Body of pancreas (tissue), 4 donors: ENCODE results near the gene SEC22C. TPM values are rescaled to one million over a fixed set of nuclear protein-coding genes. Genes with fewer than 3 reads are reported as not detected.

Experiments
- ATAC-seq: fragments of 150-250 bp; one replicate; pipeline ENCODE4 v1.9.1; 2016
- DNase-seq, 4 donors: peaks; one replicate each; pipeline ENCODE4 v3.0.0-alpha.2; 2019
- H3K27ac ChIP-seq, 4 donors: fragments of 200-600 bp; sonication (generic); 1 replicate in 3 of 4; 2 replicates in 1 of 4; pipeline versions ENCODE4 v1.5.1 to v1.6.1; 2016 to 2019; ENCODE audit warnings: mild to moderate bottlenecking in 1 of 4, mixed read lengths in 1 of 4, moderate library complexity in 1 of 4
- H3K27me3 ChIP-seq, 2 donors: fragments of 200-600 bp; sonication (generic); one replicate each; pipeline ENCODE4 v1.6.0; 2016; ENCODE audit warnings: mild to moderate bottlenecking in 1 of 2
- H3K36me3 ChIP-seq, 2 donors: fragments of 200-600 bp; sonication (generic); replicated peaks in 1 of 2; 2 replicates each; pipeline ENCODE4 v1.5.1; 2016; ENCODE audit warnings: low read depth in 2 of 2; ENCODE audit not compliant: insufficient read depth in 1 of 2
- H3K4me1 ChIP-seq: fragments of 200-600 bp; sonication (generic); one replicate; pipeline ENCODE4 v1.6.0; 2016
- H3K4me3 ChIP-seq, 2 donors: fragments of 200-600 bp; sonication (generic); 1 replicate in 1 of 2; 2 replicates in 1 of 2; pipeline ENCODE4 v1.5.1; 2016 to 2019
- H3K9me3 ChIP-seq, 3 donors: fragments of 200-600 bp; sonication (generic); 1 replicate in 2 of 3; 2 replicates in 1 of 3; pipeline ENCODE4 v1.5.1; 2016
- CTCF ChIP-seq, 7 experiments: fragments of 450-650 bp in 4 of 7; fragments of 200-600 bp in 3 of 7; sonication (generic) in 3 of 7; IDR thresholded peaks; one replicate each; pipeline ENCODE4 v1.5.1; 2016 to 2019; ENCODE audit warnings: antibody characterized with exemption in 7 of 7
- POLR2A ChIP-seq, 3 donors: fragments of 450-650 bp; IDR thresholded peaks; one replicate each; pipeline ENCODE4 v1.6.1; 2016; ENCODE audit warnings: antibody characterized with exemption in 3 of 3, mild to moderate bottlenecking in 2 of 3
- WGBS, 2 donors: methylation state at CpG; one replicate each; pipeline ENCODE4 v1.1.5; 2017; 5-methylcytosine and 5-hydroxymethylcytosine counted together
- intact Hi-C: fragments of 100-400 bp; cut with DNase I; formaldehyde crosslinking; loops from one replicate; pipeline ENCODE4 v1.15.1; 2023
- total RNA-seq, 2 donors: library from RNA; depleted of rRNA; stranded (reverse); fragments of >200 nt; gene quantifications; one replicate each; pipeline ENCODE4 v1.1.0, GENCODE V29; 2016

Gene SEC22C
- total RNA-seq, 2 donors from 2014 or later, result 23.1 to 30.9 TPM

GRCh38 chr3:42515391-42515916 is 66.3 kb downstream of the SEC22C start:
- WGBS, 2 donors, result 65 to 82% methylated on average over 2 to 12 of the region's 12 CpGs
- no peak overlapping the region for H3K4me3 ChIP-seq
- intact Hi-C loops, result no loop called here
- peak; percentile 13 to 75 (median 44) for DNase-seq
- H3K27ac ChIP-seq, result peak overlapping the region in 1 of 4 donors; percentile 13
- no peak for TF ChIP-seq CTCF (IDR thresholded peaks at IDR 0.05)
- TF ChIP-seq POLR2A (IDR thresholded peaks at IDR 0.05), result no peak
- no peaks in the 10 kb centered on the region for H3K36me3 ChIP-seq
- H3K27me3 ChIP-seq, result no peaks in the 10 kb centered on the region
- no peaks in the 10 kb centered on the region for H3K9me3 ChIP-seq
- no peaks in the 10 kb centered on the region for H3K4me1 ChIP-seq
- ATAC-seq, result peak; percentile 76

GRCh38 chr3:42514876-42515275 is 66.9 kb downstream of the SEC22C start:
- no peaks in the 10 kb centered on the region for H3K36me3 ChIP-seq
- ATAC-seq, result no peak
- no peak for DNase-seq

GRCh38 chr3:42513521-42513920 is 68.2 kb downstream of the SEC22C start:
- H3K27me3 ChIP-seq, result no peaks in the 10 kb centered on the region

More at GRCh38 chr3:42514876-42515275, 66.9 kb downstream of the SEC22C start:
- intact Hi-C loops, result no loop called here
- H3K4me1 ChIP-seq, result no peaks in the 10 kb centered on the region
- H3K27me3 ChIP-seq, result no peaks in the 10 kb centered on the region
- no peak for TF ChIP-seq CTCF (IDR thresholded peaks at IDR 0.05)
- TF ChIP-seq POLR2A (IDR thresholded peaks at IDR 0.05), result no peak
- WGBS, 2 donors, result 89 to 90% methylated on average over 4 of the region's 4 CpGs
- no peak overlapping the region for H3K27ac ChIP-seq
- no peaks in the 10 kb centered on the region for H3K9me3 ChIP-seq
- H3K4me3 ChIP-seq, result no peak overlapping the region

GRCh38 chr3:42513121-42513520 is 68.6 kb downstream of the SEC22C start:
- no peaks in the 10 kb centered on the region for H3K4me1 ChIP-seq
- H3K36me3 ChIP-seq, result no peaks in the 10 kb centered on the region
- no peaks in the 10 kb centered on the region for H3K27me3 ChIP-seq
- no peak for DNase-seq
- H3K4me3 ChIP-seq, result no peak overlapping the region
- ATAC-seq, result no peak
- no peaks in the 10 kb centered on the region for H3K9me3 ChIP-seq
- TF ChIP-seq CTCF (IDR thresholded peaks at IDR 0.05) (no peak), POLR2A (IDR thresholded peaks at IDR 0.05) (no peak)
- no peak overlapping the region for H3K27ac ChIP-seq
- intact Hi-C loops, result no loop called here
- WGBS, 2 donors, result 93 to 100% methylated on average over 3 of the region's 3 CpGs

More at GRCh38 chr3:42513521-42513920, 68.2 kb downstream of the SEC22C start:
- no peaks in the 10 kb centered on the region for H3K9me3 ChIP-seq
- DNase-seq (no peak), ATAC-seq (no peak)
- H3K4me1 ChIP-seq, result no peaks in the 10 kb centered on the region
- 90 to 92% methylated on average over 6 of the region's 6 CpGs for WGBS, 2 donors
- H3K4me3 ChIP-seq, result no peak overlapping the region
- TF ChIP-seq POLR2A (IDR thresholded peaks at IDR 0.05) (no peak), CTCF (IDR thresholded peaks at IDR 0.05) (no peak)
- intact Hi-C loops, result no loop called here
- H3K27ac ChIP-seq, result no peak overlapping the region
- H3K36me3 ChIP-seq, result no peaks in the 10 kb centered on the region

- Histone ChIP-seq H3K27ac (no peak overlapping the region), H3K4me1 (peaks cover 12% of the 10 kb centered on the region), H3K27me3 (no peaks in the 10 kb centered on the region), H3K9me3 (no peaks in the 10 kb centered on the region), H3K4me3 (no peak overlapping the region), H3K36me3 (no peaks in the 10 kb centered on the region)
- DNase-seq (no peak), ATAC-seq (no peak)
- TF ChIP-seq CTCF (IDR thresholded peaks at IDR 0.05), result no peak
- no peak for TF ChIP-seq POLR2A (IDR thresholded peaks at IDR 0.05)
- 62 to 71% methylated on average over 2 of the region's 2 CpGs for WGBS, 2 donors
- intact Hi-C loops, result no loop called here
Measured at GRCh38 chr3:42511736-42512135, 70.0 kb downstream of the SEC22C start.
